K562 (cell line): ENCODE measurements around the gene WWOX. TPM values are rescaled to one million over a fixed set of nuclear protein-coding genes. Genes with fewer than 3 reads are reported as not detected.

Source experiments
- ATAC-seq: fragments of 200-7000 bp; cut with Tn5 transposase; 3 replicates; pipeline ENCODE4 v1.9.1; 2020; ENCODE audit warnings: moderate library complexity
- BruUV-seq: library from RNA; stranded (reverse); fragments of 400-500 nt; replicated peaks from 2 replicates; lab custom pipeline; 2021; lab: Mats Ljungman, UMichigan
- CTCF ChIA-PET: fragments of 300-600 bp; formaldehyde crosslinking; extraction: SDS; loops from one replicate; lab custom pipeline; 2021; ENCODE audit warnings: low intra/inter-chr PET ratio; lab: Yijun Ruan, JAX
- POLR2A ChIA-PET: fragments of 300-600, 350-650 bp; sonication (Branson Sonifier 250); formaldehyde crosslinking; extraction: SDS; loops from one replicate; lab custom pipeline; 2021; ENCODE audit warnings: antibody characterized with exemption, inconsistent platforms; lab: Yijun Ruan, JAX
- DNase-seq, 4 experiments: peaks; one replicate each; pipeline versions ENCODE4 v3.0.0 to v3.0.0-alpha.2; 2011 to 2018; ENCODE audit warnings: low spot score in 3 of 4, mixed read lengths in 3 of 4; ENCODE audit errors: extremely low read depth in 1 of 4
- FAIRE-seq: peaks from 2 replicates; lab custom pipeline; 2011; peaks lifted over from hg19 to GRCh38; lab: Jason Lieb, UNC
- H2AFZ ChIP-seq: 2 replicates; pipeline ENCODE4 v1.6.0; 2011; ENCODE audit warnings: low read depth, low read length, control low read depth, inconsistent platforms
- H3K27ac ChIP-seq: fragments of 200-600 bp; 3 replicates; pipeline ENCODE4 v1.8.0; 2011; ENCODE audit warnings: low read depth, mild to moderate bottlenecking, control low read depth, inconsistent platforms, low read length, moderate library complexity, mixed read lengths; ENCODE audit errors: extremely low read depth
- H3K27me3 ChIP-seq, 2 experiments: fragments of 300-600 bp in 1 of 2; 2 replicates in 1 of 2; 3 replicates in 1 of 2; pipeline versions ENCODE4 v1.6.0 to v1.8.0; 2011; ENCODE audit warnings: inconsistent platforms in 2 of 2, low read length in 2 of 2, mild to moderate bottlenecking in 1 of 2, mixed read lengths in 1 of 2, moderate library complexity in 1 of 2; ENCODE audit not compliant: control insufficient read depth in 2 of 2, insufficient read depth in 2 of 2
- H3K36me3 ChIP-seq: fragments of 300-600 bp; 3 replicates; pipeline ENCODE4 v1.8.0; 2011; ENCODE audit warnings: mild to moderate bottlenecking, low read length, inconsistent platforms; ENCODE audit not compliant: control insufficient read depth, insufficient read depth
- H3K4me1 ChIP-seq, 2 experiments: fragments of 200-600 bp in 1 of 2; replicated peaks in 1 of 2; 2 replicates in 1 of 2; 3 replicates in 1 of 2; pipeline versions ENCODE4 v1.5.1 to v1.8.0; 2011; ENCODE audit warnings: inconsistent platforms in 2 of 2, low read length in 2 of 2, mild to moderate bottlenecking in 1 of 2, mixed read lengths in 1 of 2, moderate library complexity in 1 of 2; ENCODE audit not compliant: control insufficient read depth in 2 of 2, insufficient read depth in 2 of 2
- H3K4me2 ChIP-seq: 2 replicates; pipeline ENCODE4 v1.6.1; 2011; ENCODE audit warnings: low read length, control low read depth, inconsistent platforms, mixed read lengths; ENCODE audit not compliant: insufficient read depth
- H3K4me3 ChIP-seq: fragments of 200-600 bp; sonication (generic), shearing (Covaris generic); 2 replicates; pipeline ENCODE4 v1.5.1; 2016; ENCODE audit warnings: control low read depth, inconsistent platforms
- H3K79me2 ChIP-seq: fragments of 200-600 bp; 3 replicates; pipeline ENCODE4 v1.8.0; 2011; ENCODE audit warnings: low read length, inconsistent platforms; ENCODE audit not compliant: control insufficient read depth, insufficient read depth
- H3K9ac ChIP-seq, 2 experiments: 2 replicates each; pipeline versions ENCODE4 v1.6.0 to v1.6.1; 2011; ENCODE audit warnings: low read depth in 2 of 2, low read length in 2 of 2, control low read depth in 1 of 2, inconsistent platforms in 1 of 2, mild to moderate bottlenecking in 1 of 2, mixed read lengths in 1 of 2; ENCODE audit not compliant: insufficient read depth in 1 of 2
- H3K9me1 ChIP-seq: one replicate; pipeline ENCODE4 v1.6.0; 2011; ENCODE audit warnings: inconsistent platforms, mild to moderate bottlenecking, low read length, moderate library complexity; ENCODE audit not compliant: control insufficient read depth, insufficient read depth
- H3K9me3 ChIP-seq: replicated peaks from 2 replicates; pipeline ENCODE4 v1.5.1; 2011; ENCODE audit warnings: low read depth, low read length, inconsistent platforms; ENCODE audit not compliant: control insufficient read depth, insufficient read depth
- H4K20me1 ChIP-seq: replicated peaks from 2 replicates; pipeline ENCODE4 v1.6.1; 2011; ENCODE audit warnings: low read length, inconsistent platforms, mixed read lengths; ENCODE audit not compliant: control insufficient read depth, insufficient read depth
- NFRKB ChIP-seq: fragments of 450-650 bp; IDR thresholded peaks from 2 replicates; pipeline ENCODE4 v1.6.1; 2016; ENCODE audit warnings: low read depth
- RBM17 ChIP-seq: fragments of 200-400 bp; formaldehyde crosslinking; IDR thresholded peaks from 2 replicates; pipeline ENCODE4 v1.6.1; 2017; ENCODE audit warnings: low read depth, mild to moderate bottlenecking, low read length, borderline replicate concordance
- TCF7 ChIP-seq: sonication (generic); IDR thresholded peaks from 2 replicates; pipeline ENCODE4 v1.6.1; 2016; ENCODE audit warnings: antibody characterized with exemption, borderline replicate concordance
- TCFL5 ChIP-seq: fragments of 250-450 bp; sonication (Bioruptor Pico); conservative IDR thresholded peaks from 2 replicates; pipeline ENCODE4 v1.6.1; 2021; ENCODE audit warnings: mild to moderate bottlenecking, moderate library complexity, matching md5 sums
- ZNF124 ChIP-seq: sonication (generic); formaldehyde crosslinking; IDR thresholded peaks from 2 replicates; pipeline ENCODE4 v1.8.1; 2022; ENCODE audit warnings: missing genetic modification reagents
- ZNF408 ChIP-seq: fragments of 250-450 bp; sonication (Bioruptor Pico); IDR thresholded peaks from 2 replicates; pipeline ENCODE4 v1.4.0; 2020; ENCODE audit warnings: low read depth, mild to moderate bottlenecking, moderate library complexity
- ZSCAN32 ChIP-seq: fragments of 450-650 bp; formaldehyde crosslinking; IDR thresholded peaks from 2 replicates; pipeline ENCODE4 v1.4.0; 2020; ENCODE audit warnings: mild to moderate bottlenecking, moderate library complexity
- WGBS: fragments of 100-300 bp; shearing (Covaris generic); methylation state at CpG from one replicate; pipeline ENCODE4 v1.1.6; 2016; ENCODE audit warnings: low coverage, mixed read lengths; ENCODE audit not compliant: insufficient coverage; ENCODE audit errors: missing lambda C conversion rate; 5-methylcytosine and 5-hydroxymethylcytosine counted together
- in situ Hi-C: fragments of 300-500 bp; cut with MboI; formaldehyde crosslinking; loops from 4 replicates; pipeline ENCODE4 v1.15.0; 2018; ENCODE audit warnings: inconsistent platforms, mixed read lengths
- intact Hi-C: fragments of 100-400 bp; cut with micrococcal nuclease; formaldehyde crosslinking; loops from 2 replicates; pipeline ENCODE4 v1.14.2; 2022
- polyA plus RNA-seq, 8 experiments: library from polyadenylated mRNA; depleted of rRNA in 4 of 8; stranded (reverse) in 5 of 8; unstranded in 3 of 8; fragments of >200 nt; fragmentation: Nextera tagmentation in 2 of 8; fragmentation: Illumina TruSeq in 1 of 8; extraction: Ambion mirVana in 2 of 8; extraction: Trizol in 1 of 8; gene quantifications; 2 replicates each; pipeline versions ENCODE4 v1.2.1 to v1.2.3, GENCODE V29; 2011 to 2014; ENCODE audit warnings: inconsistent platforms in 1 of 8, missing spikeins in 1 of 8
- total RNA-seq, 7 experiments: library from RNA; depleted of rRNA in 6 of 7; stranded (reverse); fragments of >200 nt in 6 of 7; fragmentation: Illumina TruSeq in 2 of 7; extraction: Trizol in 2 of 7; gene quantifications; 2 replicates each; pipeline versions ENCODE4 v1.2.1 to v1.2.3, GENCODE V29; 2011 to 2021; ENCODE audit warnings: low replicate concordance in 1 of 7
- TF ChIP-seq, protein P1 (sequence below): fragments of 250-450 bp; sonication (Bioruptor Pico); IDR thresholded peaks from 2 replicates; pipeline ENCODE4 v1.4.0; 2020; ENCODE audit warnings: mild to moderate bottlenecking, moderate library complexity
- TF ChIP-seq, protein P2 (sequence below): fragments of 250-450 bp; sonication (Bioruptor Pico); IDR thresholded peaks from 2 replicates; pipeline ENCODE4 v1.4.0; 2020; ENCODE audit warnings: mild to moderate bottlenecking
- TF ChIP-seq, protein P3 (sequence below): fragments of 450-650 bp; formaldehyde crosslinking; IDR thresholded peaks from 2 replicates; pipeline ENCODE4 v1.4.0; 2022; ENCODE audit warnings: mild to moderate bottlenecking, moderate library complexity
- TF ChIP-seq, protein P4 (sequence below): fragments of 450-650 bp; IDR thresholded peaks from 2 replicates; pipeline ENCODE4 v1.6.1; 2016; ENCODE audit warnings: missing biosample characterization, missing genetic modification characterization

WWOX gene
- total and polyA plus RNA-seq, 9 of the 15 experiments (the other 6 are each of a cell fraction or from before 2014, with no cell fraction given): 1.6 to 22.7 (median 8.1) TPM

DNA sequence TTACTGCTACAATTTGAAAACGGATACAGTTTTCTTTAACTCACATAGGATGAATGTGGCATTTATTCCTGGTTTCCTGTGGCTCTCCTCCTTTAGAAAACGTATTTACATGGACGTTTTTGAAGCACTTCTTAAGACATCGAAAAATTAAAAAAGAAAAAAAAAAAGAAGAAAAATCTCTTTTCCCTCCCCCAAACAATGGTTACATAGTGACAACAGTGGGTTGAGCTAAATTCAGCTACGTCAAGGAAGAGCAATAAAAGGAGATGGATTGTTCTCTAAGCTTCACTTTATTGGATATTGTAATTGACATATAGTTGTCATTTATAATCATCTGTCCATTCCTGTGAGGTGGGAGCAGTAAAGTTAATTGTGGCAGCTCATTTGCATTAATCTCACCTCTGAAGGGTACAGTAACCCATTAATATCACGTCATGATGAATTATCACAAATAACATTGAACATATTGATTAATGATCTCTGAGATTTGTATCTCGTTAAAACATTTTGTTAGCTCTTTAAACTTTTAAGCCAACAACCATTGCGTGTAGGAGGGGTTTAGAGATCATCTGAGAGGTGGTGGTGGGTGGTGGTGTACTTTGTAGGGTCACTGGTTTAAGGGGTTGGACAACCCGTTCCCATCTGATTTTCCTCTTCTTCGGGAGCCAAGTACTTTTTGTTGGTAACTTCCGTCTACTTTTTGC lies 184.2 kb downstream of the WWOX start:
- ChIA-PET CTCF (no interaction called here), POLR2A (interaction anchor here (0.9 kb wide), 1 partner anchor 18 kb away, joined by 3 read pairs; no protein-coding TSS in a partner anchor)
- no peaks in the 10 kb centered on the region for H3K9me1 ChIP-seq
- H3K36me3 ChIP-seq: no peaks in the 10 kb centered on the region
- DNase-seq: no peak
- no TSS peak for BruUV-seq
- in situ Hi-C loops (no loop called here), intact Hi-C loops (no loop called here)
- 4% methylated on average over 11 of the region's 11 CpGs for whole genome bisulfite sequencing
- no peaks in the 10 kb centered on the region for H3K79me2 ChIP-seq
- peaks cover 9 to 11% of the 10 kb centered on the region in 2 experiments for H3K27me3 ChIP-seq
- no peak for TF ChIP-seq ZNF124 (CRISPR knock-in tag)
- TF ChIP-seq, protein P1, sequence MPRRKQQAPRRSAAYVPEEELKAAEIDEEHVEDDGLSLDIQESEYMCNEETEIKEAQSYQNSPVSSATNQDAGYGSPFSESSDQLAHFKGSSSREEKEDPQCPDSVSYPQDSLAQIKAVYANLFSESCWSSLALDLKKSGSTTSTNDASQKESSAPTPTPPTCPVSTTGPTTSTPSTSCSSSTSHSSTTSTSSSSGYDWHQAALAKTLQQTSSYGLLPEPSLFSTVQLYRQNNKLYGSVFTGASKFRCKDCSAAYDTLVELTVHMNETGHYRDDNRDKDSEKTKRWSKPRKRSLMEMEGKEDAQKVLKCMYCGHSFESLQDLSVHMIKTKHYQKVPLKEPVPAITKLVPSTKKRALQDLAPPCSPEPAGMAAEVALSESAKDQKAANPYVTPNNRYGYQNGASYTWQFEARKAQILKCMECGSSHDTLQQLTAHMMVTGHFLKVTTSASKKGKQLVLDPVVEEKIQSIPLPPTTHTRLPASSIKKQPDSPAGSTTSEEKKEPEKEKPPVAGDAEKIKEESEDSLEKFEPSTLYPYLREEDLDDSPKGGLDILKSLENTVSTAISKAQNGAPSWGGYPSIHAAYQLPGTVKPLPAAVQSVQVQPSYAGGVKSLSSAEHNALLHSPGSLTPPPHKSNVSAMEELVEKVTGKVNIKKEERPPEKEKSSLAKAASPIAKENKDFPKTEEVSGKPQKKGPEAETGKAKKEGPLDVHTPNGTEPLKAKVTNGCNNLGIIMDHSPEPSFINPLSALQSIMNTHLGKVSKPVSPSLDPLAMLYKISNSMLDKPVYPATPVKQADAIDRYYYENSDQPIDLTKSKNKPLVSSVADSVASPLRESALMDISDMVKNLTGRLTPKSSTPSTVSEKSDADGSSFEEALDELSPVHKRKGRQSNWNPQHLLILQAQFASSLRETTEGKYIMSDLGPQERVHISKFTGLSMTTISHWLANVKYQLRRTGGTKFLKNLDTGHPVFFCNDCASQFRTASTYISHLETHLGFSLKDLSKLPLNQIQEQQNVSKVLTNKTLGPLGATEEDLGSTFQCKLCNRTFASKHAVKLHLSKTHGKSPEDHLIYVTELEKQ: no peak
- no peak for TF ChIP-seq ZSCAN32 (CRISPR knock-in tag)
- TF ChIP-seq ZNF408 (CRISPR knock-in tag): no peak
- TF ChIP-seq TCFL5 (CRISPR knock-in tag): no peak
- TF ChIP-seq, protein P2, sequence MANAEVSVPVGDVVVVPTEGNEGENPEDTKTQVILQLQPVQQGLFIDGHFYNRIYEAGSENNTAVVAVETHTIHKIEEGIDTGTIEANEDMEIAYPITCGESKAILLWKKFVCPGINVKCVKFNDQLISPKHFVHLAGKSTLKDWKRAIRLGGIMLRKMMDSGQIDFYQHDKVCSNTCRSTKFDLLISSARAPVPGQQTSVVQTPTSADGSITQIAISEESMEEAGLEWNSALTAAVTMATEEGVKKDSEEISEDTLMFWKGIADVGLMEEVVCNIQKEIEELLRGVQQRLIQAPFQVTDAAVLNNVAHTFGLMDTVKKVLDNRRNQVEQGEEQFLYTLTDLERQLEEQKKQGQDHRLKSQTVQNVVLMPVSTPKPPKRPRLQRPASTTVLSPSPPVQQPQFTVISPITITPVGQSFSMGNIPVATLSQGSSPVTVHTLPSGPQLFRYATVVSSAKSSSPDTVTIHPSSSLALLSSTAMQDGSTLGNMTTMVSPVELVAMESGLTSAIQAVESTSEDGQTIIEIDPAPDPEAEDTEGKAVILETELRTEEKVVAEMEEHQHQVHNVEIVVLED: no peak
- TF ChIP-seq, protein P3, sequence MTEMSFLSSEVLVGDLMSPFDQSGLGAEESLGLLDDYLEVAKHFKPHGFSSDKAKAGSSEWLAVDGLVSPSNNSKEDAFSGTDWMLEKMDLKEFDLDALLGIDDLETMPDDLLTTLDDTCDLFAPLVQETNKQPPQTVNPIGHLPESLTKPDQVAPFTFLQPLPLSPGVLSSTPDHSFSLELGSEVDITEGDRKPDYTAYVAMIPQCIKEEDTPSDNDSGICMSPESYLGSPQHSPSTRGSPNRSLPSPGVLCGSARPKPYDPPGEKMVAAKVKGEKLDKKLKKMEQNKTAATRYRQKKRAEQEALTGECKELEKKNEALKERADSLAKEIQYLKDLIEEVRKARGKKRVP (CRISPR knock-in tag): no peak
- TF ChIP-seq, protein P4, sequence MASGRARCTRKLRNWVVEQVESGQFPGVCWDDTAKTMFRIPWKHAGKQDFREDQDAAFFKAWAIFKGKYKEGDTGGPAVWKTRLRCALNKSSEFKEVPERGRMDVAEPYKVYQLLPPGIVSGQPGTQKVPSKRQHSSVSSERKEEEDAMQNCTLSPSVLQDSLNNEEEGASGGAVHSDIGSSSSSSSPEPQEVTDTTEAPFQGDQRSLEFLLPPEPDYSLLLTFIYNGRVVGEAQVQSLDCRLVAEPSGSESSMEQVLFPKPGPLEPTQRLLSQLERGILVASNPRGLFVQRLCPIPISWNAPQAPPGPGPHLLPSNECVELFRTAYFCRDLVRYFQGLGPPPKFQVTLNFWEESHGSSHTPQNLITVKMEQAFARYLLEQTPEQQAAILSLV (tag): no peak
- TF ChIP-seq TCF7: no peak
- TF ChIP-seq NFRKB: no peak
- no peak for TF ChIP-seq RBM17
- ATAC-seq: no peak
- no peak overlapping the region for H3K4me2 ChIP-seq
- H3K27ac ChIP-seq: no peak overlapping the region
- FAIRE-seq: no peak
- no peaks in the 10 kb centered on the region for H3K9me3 ChIP-seq
- no peaks in the 10 kb centered on the region for H3K4me1 ChIP-seq
- H4K20me1 ChIP-seq: no peaks in the 10 kb centered on the region
- H2AFZ ChIP-seq: no peak overlapping the region
- H3K9ac ChIP-seq: no peak overlapping the region
- no peak overlapping the region for H3K4me3 ChIP-seq
